Measurements from ENCODE around the gene BEND4. TPM values are rescaled to one million over a fixed set of nuclear protein-coding genes. Genes with fewer than 3 reads are reported as not detected.

BEND4 gene
- total RNA-seq, 1 donor from 2014 or later = 0.32 TPM

GRCh38 chr4:42133006-42133405, 19.4 kb downstream of the BEND4 start:
- TF ChIP-seq, protein P1, sequence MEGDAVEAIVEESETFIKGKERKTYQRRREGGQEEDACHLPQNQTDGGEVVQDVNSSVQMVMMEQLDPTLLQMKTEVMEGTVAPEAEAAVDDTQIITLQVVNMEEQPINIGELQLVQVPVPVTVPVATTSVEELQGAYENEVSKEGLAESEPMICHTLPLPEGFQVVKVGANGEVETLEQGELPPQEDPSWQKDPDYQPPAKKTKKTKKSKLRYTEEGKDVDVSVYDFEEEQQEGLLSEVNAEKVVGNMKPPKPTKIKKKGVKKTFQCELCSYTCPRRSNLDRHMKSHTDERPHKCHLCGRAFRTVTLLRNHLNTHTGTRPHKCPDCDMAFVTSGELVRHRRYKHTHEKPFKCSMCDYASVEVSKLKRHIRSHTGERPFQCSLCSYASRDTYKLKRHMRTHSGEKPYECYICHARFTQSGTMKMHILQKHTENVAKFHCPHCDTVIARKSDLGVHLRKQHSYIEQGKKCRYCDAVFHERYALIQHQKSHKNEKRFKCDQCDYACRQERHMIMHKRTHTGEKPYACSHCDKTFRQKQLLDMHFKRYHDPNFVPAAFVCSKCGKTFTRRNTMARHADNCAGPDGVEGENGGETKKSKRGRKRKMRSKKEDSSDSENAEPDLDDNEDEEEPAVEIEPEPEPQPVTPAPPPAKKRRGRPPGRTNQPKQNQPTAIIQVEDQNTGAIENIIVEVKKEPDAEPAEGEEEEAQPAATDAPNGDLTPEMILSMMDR (IDR thresholded peaks at IDR 0.05; ENCODE audit: insufficient read depth, low read depth, low read length) = no peak
- TF ChIP-seq EZH2 (IDR thresholded peaks at IDR 0.05; ENCODE audit: insufficient read depth, low read length) = no peak
- Histone ChIP-seq H2AFZ (ENCODE audit: low read depth, low read length) (no peak overlapping the region), H3K9me3 (ENCODE audit: insufficient read depth, low read depth, low read length) (no peaks in the 10 kb centered on the region), H3K9ac (ENCODE audit: low read length) (no peak overlapping the region), H3K4me1 (ENCODE audit: insufficient read depth, low read length) (no peaks in the 10 kb centered on the region), H3K4me2 (ENCODE audit: low read length) (no peak overlapping the region), H3K4me3 (ENCODE audit: insufficient read depth, low read depth, low read length) (no peak overlapping the region), H3K27ac (ENCODE audit: low read depth, low read length) (no peak overlapping the region), H3K27me3 (ENCODE audit: insufficient read depth, low read length) (no peaks in the 10 kb centered on the region), H4K20me1 (ENCODE audit: insufficient read depth, low read length) (no peaks in the 10 kb centered on the region), H3K36me3 (ENCODE audit: insufficient read depth, low read length) (no peaks in the 10 kb centered on the region), H3K79me2 (ENCODE audit: insufficient read depth, low read length) (no peaks in the 10 kb centered on the region)
- FAIRE-seq = no peak
- Mint-ChIP-seq H3K4me3 (ENCODE audit: unreplicated experiment) (no peak overlapping the region), H3K27ac (ENCODE audit: unreplicated experiment) (no peak overlapping the region), H3K36me3 (ENCODE audit: low read depth, unreplicated experiment) (no peaks in the 10 kb centered on the region), H3K4me1 (ENCODE audit: low read depth, unreplicated experiment) (no peaks in the 10 kb centered on the region), H3K9me3 (ENCODE audit: unreplicated experiment) (no peaks in the 10 kb centered on the region), H3K27me3 (ENCODE audit: low read depth, unreplicated experiment) (no peaks in the 10 kb centered on the region)
- DNase-seq (ENCODE audit: low read depth) = no peak

- H3K9ac ChIP-seq (ENCODE audit: low read length) = no peak overlapping the region
- H3K36me3 Mint-ChIP-seq (ENCODE audit: low read depth, unreplicated experiment) = no peaks in the 10 kb centered on the region
- no peaks in the 10 kb centered on the region for H3K36me3 ChIP-seq (ENCODE audit: insufficient read depth, low read length)
- H3K9me3 ChIP-seq (ENCODE audit: insufficient read depth, low read depth, low read length) = no peaks in the 10 kb centered on the region
- TF ChIP-seq, protein P1 (IDR thresholded peaks at IDR 0.05; ENCODE audit: insufficient read depth, low read depth, low read length) = no peak
- TF ChIP-seq EZH2 (IDR thresholded peaks at IDR 0.05; ENCODE audit: insufficient read depth, low read length) = no peak
- FAIRE-seq (no peak), DNase-seq (ENCODE audit: low read depth) (no peak)
- H4K20me1 ChIP-seq (ENCODE audit: insufficient read depth, low read length) = no peaks in the 10 kb centered on the region
- H3K4me1 Mint-ChIP-seq (ENCODE audit: low read depth, unreplicated experiment) = no peaks in the 10 kb centered on the region
- H3K4me3 ChIP-seq (ENCODE audit: insufficient read depth, low read depth, low read length) = no peak overlapping the region
- no peaks in the 10 kb centered on the region for H3K27me3 Mint-ChIP-seq (ENCODE audit: low read depth, unreplicated experiment)
- H3K79me2 ChIP-seq (ENCODE audit: insufficient read depth, low read length) = no peaks in the 10 kb centered on the region
- H3K4me1 ChIP-seq (ENCODE audit: insufficient read depth, low read length) = no peaks in the 10 kb centered on the region
- H3K4me2 ChIP-seq (ENCODE audit: low read length) = no peak overlapping the region
- no peaks in the 10 kb centered on the region for H3K27me3 ChIP-seq (ENCODE audit: insufficient read depth, low read length)
- H3K27ac Mint-ChIP-seq (ENCODE audit: unreplicated experiment) = no peak overlapping the region
- H3K4me3 Mint-ChIP-seq (ENCODE audit: unreplicated experiment) = no peak overlapping the region
- H3K27ac ChIP-seq (ENCODE audit: low read depth, low read length) = no peak overlapping the region
- H2AFZ ChIP-seq (ENCODE audit: low read depth, low read length) = no peak overlapping the region
- H3K9me3 Mint-ChIP-seq (ENCODE audit: unreplicated experiment) = no peaks in the 10 kb centered on the region
Measured at GRCh38 chr4:42132099-42132498, 20.4 kb downstream of the BEND4 start.

- Histone ChIP-seq H2AFZ (ENCODE audit: low read depth, low read length) (no peak overlapping the region), H3K27ac (ENCODE audit: low read depth, low read length) (no peak overlapping the region), H3K4me1 (ENCODE audit: insufficient read depth, low read length) (no peaks in the 10 kb centered on the region), H3K79me2 (ENCODE audit: insufficient read depth, low read length) (no peaks in the 10 kb centered on the region), H3K9ac (ENCODE audit: low read length) (no peak overlapping the region), H3K36me3 (ENCODE audit: insufficient read depth, low read length) (no peaks in the 10 kb centered on the region), H3K27me3 (ENCODE audit: insufficient read depth, low read length) (no peaks in the 10 kb centered on the region), H4K20me1 (ENCODE audit: insufficient read depth, low read length) (no peaks in the 10 kb centered on the region), H3K4me3 (ENCODE audit: insufficient read depth, low read depth, low read length) (no peak overlapping the region), H3K4me2 (ENCODE audit: low read length) (no peak overlapping the region), H3K9me3 (ENCODE audit: insufficient read depth, low read depth, low read length) (no peaks in the 10 kb centered on the region)
- Mint-ChIP-seq H3K27me3 (ENCODE audit: low read depth, unreplicated experiment) (no peaks in the 10 kb centered on the region), H3K36me3 (ENCODE audit: low read depth, unreplicated experiment) (no peaks in the 10 kb centered on the region), H3K27ac (ENCODE audit: unreplicated experiment) (no peak overlapping the region), H3K4me1 (ENCODE audit: low read depth, unreplicated experiment) (no peaks in the 10 kb centered on the region), H3K4me3 (ENCODE audit: unreplicated experiment) (no peak overlapping the region), H3K9me3 (ENCODE audit: unreplicated experiment) (no peaks in the 10 kb centered on the region)
- DNase-seq (ENCODE audit: low read depth) = no peak
- TF ChIP-seq, protein P1 (IDR thresholded peaks at IDR 0.05; ENCODE audit: insufficient read depth, low read depth, low read length) = no peak
- TF ChIP-seq EZH2 (IDR thresholded peaks at IDR 0.05; ENCODE audit: insufficient read depth, low read length) = no peak
- no peak for FAIRE-seq
Measured at GRCh38 chr4:42123071-42123644, 29.3 kb downstream of the BEND4 start.
